ENCODE data around the gene LETM1. TPM values are rescaled to one million over a fixed set of nuclear protein-coding genes. Genes with fewer than 3 reads are reported as not detected.
A peak's percentile ranks its signal among the peaks of the same experiment; 100 is the strongest.

LETM1 gene
- total RNA-seq, 6 donors from 2014 or later, result 31.4 to 98.5 (median 47.8) TPM

GRCh38 chr4:1874201-1874600, 18.2 kb upstream of the LETM1 start:
- H3K9me3 ChIP-seq, result no peaks in the 10 kb centered on the region
- TF ChIP-seq POLR2AphosphoS5 (IDR thresholded peaks at IDR 0.05) (no peak), POLR2A (IDR thresholded peaks at IDR 0.05) (no peak), EP300 (IDR thresholded peaks at IDR 0.05) (no peak), CTCF (IDR thresholded peaks at IDR 0.05) (no peak)
- no peak for ATAC-seq (ENCODE audit: low FRiP score in 2 of 2)
- DNase-seq, result no peak
- H3K27ac ChIP-seq, result peak overlapping the region in 3 of 4 donors; percentile 13 to 56 (median 24)
- H3K27me3 ChIP-seq, result no peaks in the 10 kb centered on the region
- peaks cover 13 to 48% (median 22%) of the 10 kb centered on the region in 4 donors for H3K4me1 ChIP-seq
- no peaks in the 10 kb centered on the region for H3K36me3 ChIP-seq
- 79% methylated on average over 3 of the region's 3 CpGs for WGBS, 2 donors
- H3K4me3 ChIP-seq, result no peak overlapping the region

- 65% methylated on average over 3 of the region's 3 CpGs for WGBS, 2 donors
- H3K9me3 ChIP-seq, result no peaks in the 10 kb centered on the region
- TF ChIP-seq CTCF (IDR thresholded peaks at IDR 0.05) (no peak), POLR2A (IDR thresholded peaks at IDR 0.05) (peak in 1 of 4 donors; percentile 25), POLR2AphosphoS5 (IDR thresholded peaks at IDR 0.05) (peak; percentile 20 to 31)
- peak overlapping the region in 2 of 4 donors; percentile 17 to 56 for H3K27ac ChIP-seq
- H3K4me3 ChIP-seq, result no peak overlapping the region
- no peaks in the 10 kb centered on the region for H3K36me3 ChIP-seq
- H3K27me3 ChIP-seq, result no peaks in the 10 kb centered on the region
- peak in 1 of 2 donors; percentile 79 for DNase-seq
- peaks cover 13 to 46% (median 22%) of the 10 kb centered on the region in 4 donors for H3K4me1 ChIP-seq
- peak in 1 of 2 donors; percentile 27 for ATAC-seq (ENCODE audit: low FRiP score in 2 of 2)
Measured at GRCh38 chr4:1873776-1874175, 17.8 kb upstream of the LETM1 start.

GRCh38 chr4:1873291-1873690, 17.3 kb upstream of the LETM1 start:
- peak overlapping the region in 2 of 4 donors; percentile 17 to 45 for H3K27ac ChIP-seq
- no peaks in the 10 kb centered on the region for H3K27me3 ChIP-seq
- WGBS, 2 donors, result 80 to 82% methylated on average over 4 of the region's 4 CpGs
- no peaks in the 10 kb centered on the region for H3K9me3 ChIP-seq
- H3K36me3 ChIP-seq, result no peaks in the 10 kb centered on the region
- DNase-seq (no peak), ATAC-seq (ENCODE audit: low FRiP score in 2 of 2) (no peak)
- no peak overlapping the region for H3K4me3 ChIP-seq
- TF ChIP-seq POLR2A (IDR thresholded peaks at IDR 0.05) (no peak), CTCF (IDR thresholded peaks at IDR 0.05) (no peak), POLR2AphosphoS5 (IDR thresholded peaks at IDR 0.05) (no peak), EP300 (IDR thresholded peaks at IDR 0.05) (no peak)
- peaks cover 13 to 41% (median 22%) of the 10 kb centered on the region in 4 donors for H3K4me1 ChIP-seq

GRCh38 chr4:1872870-1873269, 16.9 kb upstream of the LETM1 start:
- peak overlapping the region in 1 of 4 donors; percentile 99 for H3K4me3 ChIP-seq
- DNase-seq, result no peak
- H3K9me3 ChIP-seq, result no peaks in the 10 kb centered on the region
- H3K4me1 ChIP-seq, result peaks cover 13 to 41% (median 22%) of the 10 kb centered on the region in 4 donors
- WGBS, 2 donors, result 35 to 42% methylated on average over 3 of the region's 3 CpGs
- H3K36me3 ChIP-seq, result no peaks in the 10 kb centered on the region
- H3K27ac ChIP-seq, result peak overlapping the region in 2 of 4 donors; percentile 17 to 45
- TF ChIP-seq CTCF (IDR thresholded peaks at IDR 0.05) (no peak), POLR2AphosphoS5 (IDR thresholded peaks at IDR 0.05) (no peak), EP300 (IDR thresholded peaks at IDR 0.05) (no peak), POLR2A (IDR thresholded peaks at IDR 0.05) (no peak)
- H3K27me3 ChIP-seq, result no peaks in the 10 kb centered on the region
- no peak for ATAC-seq (ENCODE audit: low FRiP score in 2 of 2)

GRCh38 chr4:1871471-1872021, 15.6 kb upstream of the LETM1 start:
- ATAC-seq (ENCODE audit: low FRiP score in 2 of 2) (peak in 1 of 2 donors; percentile 1), DNase-seq (no peak)
- no peak for TF ChIP-seq POLR2A (IDR thresholded peaks at IDR 0.05)
- no peak for TF ChIP-seq CTCF (IDR thresholded peaks at IDR 0.05)
- no peak for TF ChIP-seq POLR2AphosphoS5 (IDR thresholded peaks at IDR 0.05)
- TF ChIP-seq EP300 (IDR thresholded peaks at IDR 0.05), result no peak
- Histone ChIP-seq H3K36me3 (no peaks in the 10 kb centered on the region), H3K4me3 (peak overlapping the region; percentile 96 to 99 (median 98)), H3K9me3 (no peaks in the 10 kb centered on the region), H3K27me3 (no peaks in the 10 kb centered on the region), H3K27ac (peak overlapping the region; percentile 83 to 97 (median 89)), H3K4me1 (peaks cover 13 to 41% (median 22%) of the 10 kb centered on the region in 4 donors)
- 0% methylated on average over 8 of the region's 79 CpGs; no CpG with 5 or more reads in 1 of the 2 donors for WGBS, 2 donors

All from upper lobe of left lung (tissue), 6 donors.